CD14-positive monocyte (primary cell): Measurements from ENCODE around the gene SLC6A7. TPM values are rescaled to one million over a fixed set of nuclear protein-coding genes. Genes with fewer than 3 reads are reported as not detected.

Source experiments
- DNase-seq, 3 donors: peaks; one replicate each; pipeline ENCODE4 v3.0.0-alpha.2; 2011 to 2022
- H2AFZ ChIP-seq: 2 replicates; pipeline ENCODE4 v1.6.0; 2012; ENCODE audit warnings: mild to moderate bottlenecking, low read depth, low read length, inconsistent platforms; ENCODE audit not compliant: insufficient read depth, poor library complexity, severe bottlenecking
- H3K27ac ChIP-seq, 2 donors: 1 replicate in 1 of 2; 2 replicates in 1 of 2; pipeline ENCODE4 v1.5.1; 2012 to 2013; ENCODE audit warnings: low read length in 2 of 2, control low read depth in 1 of 2, inconsistent platforms in 1 of 2, low read depth in 1 of 2, mild to moderate bottlenecking in 1 of 2
- H3K27me3 ChIP-seq, 2 donors: one replicate each; pipeline versions ENCODE4 v1.6.0 to v1.6.1; 2011 to 2013; ENCODE audit warnings: low read length in 2 of 2; ENCODE audit not compliant: control insufficient read depth in 2 of 2, insufficient read depth in 2 of 2
- H3K36me3 ChIP-seq, 2 donors: replicated peaks in 1 of 2; 1 replicate in 1 of 2; 2 replicates in 1 of 2; pipeline versions ENCODE4 v1.5.1 to v1.6.1; 2012 to 2013; ENCODE audit warnings: low read length in 2 of 2, control low read depth in 1 of 2, inconsistent platforms in 1 of 2, mild to moderate bottlenecking in 1 of 2; ENCODE audit not compliant: insufficient read depth in 2 of 2, control insufficient read depth in 1 of 2
- H3K4me1 ChIP-seq, 2 donors: 1 replicate in 1 of 2; 2 replicates in 1 of 2; pipeline versions ENCODE4 v1.5.1 to v1.6.1; 2012 to 2013; ENCODE audit warnings: low read length in 2 of 2, control low read depth in 1 of 2, inconsistent platforms in 1 of 2, mild to moderate bottlenecking in 1 of 2, moderate library complexity in 1 of 2; ENCODE audit not compliant: insufficient read depth in 2 of 2, control insufficient read depth in 1 of 2
- H3K4me2 ChIP-seq: replicated peaks from 2 replicates; pipeline ENCODE3; 2012; ENCODE audit warnings: low read length, moderate library complexity, mild to moderate bottlenecking; ENCODE audit not compliant: poor library complexity, severe bottlenecking; ENCODE audit errors: extremely low read depth
- H3K4me3 ChIP-seq, 3 experiments: fragments of 200-600 bp in 1 of 3; sonication (generic) in 1 of 3; replicated peaks in 1 of 3; 1 replicate in 2 of 3; 2 replicates in 1 of 3; pipeline ENCODE4 v1.5.1; 2011 to 2013; ENCODE audit warnings: low read length in 3 of 3, mild to moderate bottlenecking in 3 of 3, control low read depth in 2 of 3, low read depth in 2 of 3, inconsistent platforms in 1 of 3, moderate library complexity in 1 of 3
- H3K79me2 ChIP-seq: 2 replicates; pipeline ENCODE4 v1.6.0; 2012; ENCODE audit warnings: mild to moderate bottlenecking, control low read depth, inconsistent platforms, low read length, moderate library complexity; ENCODE audit not compliant: insufficient read depth
- H3K9ac ChIP-seq: 2 replicates; pipeline ENCODE4 v1.6.0; 2017; ENCODE audit warnings: low read length, mild to moderate bottlenecking; ENCODE audit not compliant: insufficient read depth, poor library complexity, severe bottlenecking
- H3K9me3 ChIP-seq, 2 donors: replicated peaks in 1 of 2; 1 replicate in 1 of 2; 2 replicates in 1 of 2; pipeline versions ENCODE4 v1.5.1 to v1.6.1; 2012 to 2013; ENCODE audit warnings: low read length in 2 of 2, control low read depth in 1 of 2; ENCODE audit not compliant: control insufficient read depth in 1 of 2, insufficient read depth in 1 of 2
- H4K20me1 ChIP-seq: 2 replicates; pipeline ENCODE4 v1.6.0; 2012; ENCODE audit warnings: mild to moderate bottlenecking, low read length, control low read depth, moderate library complexity; ENCODE audit not compliant: insufficient read depth
- H3K27ac Mint-ChIP-seq, 7 donors: one replicate each; pipeline ENCODE4 v1.8.0; 2020; ENCODE audit warnings: mild to moderate bottlenecking in 7 of 7, mixed read lengths in 7 of 7, moderate library complexity in 6 of 7, inconsistent platforms in 2 of 7
- H3K27me3 Mint-ChIP-seq, 3 donors: one replicate each; pipeline ENCODE4 v1.8.0; 2021 to 2022; ENCODE audit warnings: low read depth in 3 of 3, mild to moderate bottlenecking in 3 of 3, mixed read lengths in 3 of 3, moderate library complexity in 3 of 3, inconsistent platforms in 1 of 3
- H3K36me3 Mint-ChIP-seq, 2 donors: one replicate each; pipeline ENCODE4 v1.8.0; 2020; ENCODE audit warnings: mixed read lengths in 2 of 2, inconsistent platforms in 1 of 2, mild to moderate bottlenecking in 1 of 2
- H3K4me1 Mint-ChIP-seq: one replicate; pipeline ENCODE4 v1.8.0; 2020; ENCODE audit warnings: mild to moderate bottlenecking, mixed read lengths
- H3K4me3 Mint-ChIP-seq, 2 donors: one replicate each; pipeline ENCODE4 v1.8.0; 2020; ENCODE audit warnings: mild to moderate bottlenecking in 2 of 2, mixed read lengths in 2 of 2, moderate library complexity in 1 of 2
- H3K9me3 Mint-ChIP-seq, 7 donors: one replicate each; pipeline ENCODE4 v1.8.0; 2020 to 2022; ENCODE audit warnings: mixed read lengths in 7 of 7, mild to moderate bottlenecking in 6 of 7, moderate library complexity in 6 of 7, inconsistent platforms in 2 of 7
- CTCF ChIP-seq: fragments of 200-600 bp; IDR thresholded peaks from one replicate; pipeline ENCODE4 v1.8.0; 2022; ENCODE audit warnings: antibody characterized with exemption, mild to moderate bottlenecking
- WGBS: methylation state at CpG from one replicate; pipeline ENCODE4 v1.1.5; 2013; ENCODE audit warnings: missing lambda C conversion rate; ENCODE audit not compliant: insufficient coverage; 5-methylcytosine and 5-hydroxymethylcytosine counted together
- intact Hi-C, 2 donors: fragments of 100-400 bp; cut with micrococcal nuclease; formaldehyde crosslinking; loops; one replicate each; pipeline versions ENCODE4 v1.15.0 to v1.15.1; 2023
- polyA plus RNA-seq, 3 donors: library from polyadenylated mRNA; depleted of rRNA in 1 of 3; unstranded in 2 of 3; stranded (reverse) in 1 of 3; fragments of 300-500 nt in 2 of 3; fragments of >200 nt in 1 of 3; fragmentation: Illumina TruSeq in 2 of 3; gene quantifications; 1 replicate in 2 of 3; 2 replicates in 1 of 3; pipeline ENCODE4 v1.2.3, GENCODE V29; 2012 to 2021

SLC6A7 gene
- polyA plus RNA-seq, 3 donors, result 0.07 TPM; not detected in 2

GRCh38 chr5:150245808-150246207, 55.9 kb downstream of the SLC6A7 start:
- Histone ChIP-seq H3K4me1 (peaks cover 0 to 4% of the 10 kb centered on the region in 2 donors), H3K9ac (no peak overlapping the region), H3K27me3 (no peaks in the 10 kb centered on the region), H2AFZ (no peak overlapping the region), H3K4me2 (no peak overlapping the region), H3K27ac (no peak overlapping the region), H3K9me3 (no peaks in the 10 kb centered on the region), H3K79me2 (no peaks in the 10 kb centered on the region), H3K4me3 (no peak overlapping the region), H3K36me3 (no peaks in the 10 kb centered on the region), H4K20me1 (no peaks in the 10 kb centered on the region)
- H3K4me3 Mint-ChIP-seq, result no peak overlapping the region
- no peaks in the 10 kb centered on the region for H3K36me3 Mint-ChIP-seq
- no peak overlapping the region for H3K27ac Mint-ChIP-seq
- peaks cover 7% of the 10 kb centered on the region for H3K4me1 Mint-ChIP-seq
- peaks cover 0 to 1% (median 0%) of the 10 kb centered on the region in 7 donors for H3K9me3 Mint-ChIP-seq
- peaks cover 1 to 6% (median 3%) of the 10 kb centered on the region in 3 donors for H3K27me3 Mint-ChIP-seq
- TF ChIP-seq CTCF, result no peak
- intact Hi-C loops, result no loop called here
- WGBS, result 95% methylated on average over 2 of the region's 3 CpGs
- DNase-seq, result no peak

GRCh38 chr5:150246429-150246828, 56.6 kb downstream of the SLC6A7 start:
- intact Hi-C loops, result no loop called here
- Histone ChIP-seq H3K4me3 (no peak overlapping the region), H3K27ac (no peak overlapping the region), H4K20me1 (no peaks in the 10 kb centered on the region), H3K79me2 (no peaks in the 10 kb centered on the region), H3K9ac (no peak overlapping the region), H3K9me3 (no peaks in the 10 kb centered on the region), H3K4me1 (no peaks in the 10 kb centered on the region), H3K27me3 (no peaks in the 10 kb centered on the region), H3K36me3 (no peaks in the 10 kb centered on the region), H2AFZ (no peak overlapping the region), H3K4me2 (no peak overlapping the region)
- no peak for TF ChIP-seq CTCF
- Mint-ChIP-seq H3K4me3 (no peak overlapping the region), H3K9me3 (peaks cover 0 to under 1% (median 0%) of the 10 kb centered on the region in 7 donors), H3K4me1 (peaks cover 2% of the 10 kb centered on the region), H3K36me3 (no peaks in the 10 kb centered on the region), H3K27me3 (peaks cover 1 to 6% (median 1%) of the 10 kb centered on the region in 3 donors), H3K27ac (no peak overlapping the region)
- no peak for DNase-seq
- WGBS, result 71% methylated on average over 1 of the region's 5 CpGs
